SKM-1 treated with dmso at 0.1 percent for 144 hours (cell line): ENCODE results near the gene ZNF407.
"Not testable (repeated sequence)": the region's sequence is repeated elsewhere in the genome, so short reads cannot be mapped to it uniquely, and the experiment has no call there.

ENCODE experiments used
- DNase-seq: peaks from one replicate; lab custom pipeline; 2025; ENCODE audit not compliant: unreplicated experiment; lab: John Stamatoyannopoulos, UW

Gene ZNF407

GRCh38 chr18:74959216-74959615 lies 361.5 kb downstream of the ZNF407 start:
- DNase-seq: no peak

GRCh38 chr18:74961596-74961995 lies 363.9 kb downstream of the ZNF407 start:
- DNase-seq: no peak

GRCh38 chr18:74963820-74964446 lies 366.3 kb downstream of the ZNF407 start:
- peak; percentile 5 for DNase-seq

- no peak for DNase-seq
Observed at GRCh38 chr18:74965682-74966081, 368.0 kb downstream of the ZNF407 start.

- DNase-seq: no peak
Observed at GRCh38 chr18:74967438-74967837, 369.8 kb downstream of the ZNF407 start.

- no peak for DNase-seq
Observed at GRCh38 chr18:74967979-74968378, 370.3 kb downstream of the ZNF407 start.

- DNase-seq: not testable (repeated sequence)
Observed at GRCh38 chr18:74971358-74971757, 373.7 kb downstream of the ZNF407 start.

- not testable (repeated sequence) for DNase-seq
Observed at GRCh38 chr18:74971776-74972175, 374.1 kb downstream of the ZNF407 start.

- no peak for DNase-seq
Observed at GRCh38 chr18:74972354-74972753, 374.7 kb downstream of the ZNF407 start.

GRCh38 chr18:74975001-74975400 lies 377.3 kb downstream of the ZNF407 start:
- DNase-seq: no peak

GRCh38 chr18:74976331-74976909 lies 378.8 kb downstream of the ZNF407 start:
- DNase-seq: no peak

- no peak for DNase-seq
Observed at GRCh38 chr18:74977041-74977440, 379.4 kb downstream of the ZNF407 start.

GRCh38 chr18:74980669-74981068 lies 383.0 kb downstream of the ZNF407 start:
- no peak for DNase-seq

- no peak for DNase-seq
Observed at GRCh38 chr18:74981476-74981875, 383.8 kb downstream of the ZNF407 start.

- no peak for DNase-seq
Observed at GRCh38 chr18:74982946-74983635, 385.4 kb downstream of the ZNF407 start.

- no peak for DNase-seq
Observed at GRCh38 chr18:74989134-74989533, 391.5 kb downstream of the ZNF407 start.

- DNase-seq: peak; percentile 34
Observed at GRCh38 chr18:74990563-74991081, 393.0 kb downstream of the ZNF407 start.

- no peak for DNase-seq
Observed at GRCh38 chr18:74994502-74995418, 397.1 kb downstream of the ZNF407 start.

GRCh38 chr18:74995419-74995736 lies 397.7 kb downstream of the ZNF407 start:
- DNase-seq: no peak

GRCh38 chr18:74996055-74996454 lies 398.4 kb downstream of the ZNF407 start:
- no peak for DNase-seq

- DNase-seq: no peak
Observed at GRCh38 chr18:74996996-74997395, 399.3 kb downstream of the ZNF407 start.
